GM23338 (cell line): ENCODE data around the gene LAPTM5. TPM values are rescaled to one million over a fixed set of nuclear protein-coding genes. Genes with fewer than 3 reads are reported as not detected.
A peak's percentile ranks its signal among the peaks of the same experiment; 100 is the strongest.

Experiments
- ATAC-seq: fragments of 200-7000 bp; cut with Tn5 transposase; 3 replicates; pipeline ENCODE4 v1.9.1; 2020
- DNase-seq: peaks from one replicate; pipeline ENCODE4 v3.0.0-alpha.2; 2015; ENCODE audit warnings: low spot score
- H2AFZ ChIP-seq: fragments of 200-600 bp; sonication (generic); 2 replicates; pipeline ENCODE4 v1.8.0; 2016; ENCODE audit warnings: antibody characterized with exemption, mild to moderate bottlenecking, moderate library complexity
- H3F3A ChIP-seq: fragments of 200-600 bp; sonication (generic); replicated peaks from 2 replicates; pipeline ENCODE4 v1.8.0; 2017; ENCODE audit warnings: antibody characterized with exemption, mixed run types, low read depth
- H3K27ac ChIP-seq: fragments of 200-600 bp; sonication (generic); 2 replicates; pipeline ENCODE4 v1.6.1; 2016; ENCODE audit warnings: low read depth
- H3K27me3 ChIP-seq: fragments of 200-600 bp; sonication (generic); 2 replicates; pipeline ENCODE4 v1.8.0; 2016; ENCODE audit warnings: mild to moderate bottlenecking, mixed run types, moderate library complexity; ENCODE audit not compliant: insufficient read depth
- H3K36me3 ChIP-seq: fragments of 200-600 bp; sonication (generic); 2 replicates; pipeline ENCODE4 v1.8.0; 2016; ENCODE audit warnings: mild to moderate bottlenecking; ENCODE audit not compliant: insufficient read depth
- H3K4me1 ChIP-seq: fragments of 200-600 bp; sonication (generic); 2 replicates; pipeline ENCODE4 v1.8.0; 2016; ENCODE audit warnings: mild to moderate bottlenecking, moderate library complexity; ENCODE audit not compliant: insufficient read depth
- H3K4me2 ChIP-seq: fragments of 200-600 bp; sonication (generic); 2 replicates; pipeline ENCODE4 v1.7.1; 2017; ENCODE audit warnings: mixed run types
- H3K4me3 ChIP-seq: fragments of 200-600 bp; sonication (generic); 2 replicates; pipeline ENCODE4 v1.6.1; 2016; ENCODE audit warnings: mixed run types
- H3K79me2 ChIP-seq: fragments of 200-600 bp; sonication (generic); replicated peaks from 2 replicates; pipeline ENCODE4 v1.8.0; 2017; ENCODE audit warnings: mild to moderate bottlenecking; ENCODE audit not compliant: insufficient read depth
- H3K9me2 ChIP-seq: fragments of 200-600 bp; sonication (generic); 2 replicates; pipeline ENCODE4 v1.8.0; 2017; ENCODE audit not compliant: insufficient read depth
- H4K20me1 ChIP-seq: fragments of 200-600 bp; sonication (generic); replicated peaks from 2 replicates; pipeline ENCODE4 v1.8.0; 2017; ENCODE audit warnings: mild to moderate bottlenecking; ENCODE audit not compliant: insufficient read depth
- H3K27ac Mint-ChIP-seq: 2 replicates; pipeline ENCODE4 v1.8.0; 2020; ENCODE audit warnings: inconsistent platforms, mild to moderate bottlenecking, moderate library complexity, mixed read lengths
- H3K27me3 Mint-ChIP-seq: 3 replicates; pipeline ENCODE4 v1.8.0; 2022; ENCODE audit warnings: low read depth, mild to moderate bottlenecking, moderate library complexity, mixed read lengths, inconsistent platforms; ENCODE audit not compliant: insufficient read depth, poor library complexity
- H3K36me3 Mint-ChIP-seq: 3 replicates; pipeline ENCODE4 v1.8.0; 2021; ENCODE audit warnings: low read depth, mild to moderate bottlenecking, inconsistent platforms, moderate library complexity, mixed read lengths
- H3K4me1 Mint-ChIP-seq: 3 replicates; pipeline ENCODE4 v1.8.0; 2020; ENCODE audit warnings: mild to moderate bottlenecking, inconsistent platforms, mixed read lengths
- H3K4me3 Mint-ChIP-seq: 3 replicates; pipeline ENCODE4 v1.8.0; 2021; ENCODE audit warnings: moderate library complexity, mild to moderate bottlenecking, inconsistent platforms, mixed read lengths
- H3K9me3 Mint-ChIP-seq: 3 replicates; pipeline ENCODE4 v1.8.0; 2020; ENCODE audit warnings: moderate library complexity, mild to moderate bottlenecking, inconsistent platforms, mixed read lengths
- EZH2 ChIP-seq: fragments of 200-600 bp; sonication (generic); IDR thresholded peaks from one replicate; pipeline ENCODE4 v1.8.0; 2017; ENCODE audit warnings: antibody characterized with exemption, mild to moderate bottlenecking, low read depth; ENCODE audit not compliant: unreplicated experiment
- EZH2phosphoT487 ChIP-seq: fragments of 200-600 bp; sonication (generic); IDR thresholded peaks from one replicate; pipeline ENCODE4 v1.8.1; 2018; ENCODE audit warnings: antibody characterized with exemption; ENCODE audit not compliant: unreplicated experiment
- NANOG ChIP-seq: IDR thresholded peaks from 2 replicates; pipeline ENCODE4 v1.6.1; 2016; ENCODE audit warnings: antibody characterized with exemption, borderline replicate concordance
- STAT1 ChIP-seq: IDR thresholded peaks from one replicate; pipeline ENCODE4 v1.6.1; 2016; ENCODE audit warnings: antibody characterized with exemption; ENCODE audit not compliant: unreplicated experiment
- ZNF331 ChIP-seq: fragments of 250-450 bp; sonication (Bioruptor Pico); IDR thresholded peaks from 2 replicates; pipeline ENCODE4 v1.5.0; 2020; ENCODE audit warnings: low read depth, mild to moderate bottlenecking, moderate library complexity
- polyA plus RNA-seq: library from polyadenylated mRNA; unstranded; fragments of >200 nt; fragmentation: Nextera tagmentation; extraction: Ambion mirVana; gene quantifications from 2 replicates; pipeline ENCODE4 v1.2.1, GENCODE V29; 2016
- total RNA-seq: library from RNA; depleted of rRNA; stranded (reverse); fragments of >200 nt; shearing (Covaris generic); gene quantifications from 2 replicates; pipeline ENCODE4 v1.2.3, GENCODE V29; 2014
- TF ChIP-seq, protein P1 (sequence below): IDR thresholded peaks from 2 replicates; pipeline ENCODE4 v1.6.1; 2016; ENCODE audit warnings: antibody characterized with exemption
- TF ChIP-seq, protein P2 (sequence below), 2 experiments: fragments of 200-600 bp in 1 of 2; sonication (generic) in 1 of 2; conservative IDR thresholded peaks; 2 replicates each; pipeline versions ENCODE4 v1.5.1 to v1.6.1; 2016 to 2017; ENCODE audit warnings: antibody characterized with exemption in 2 of 2, low read depth in 2 of 2, mild to moderate bottlenecking in 2 of 2, moderate library complexity in 1 of 2
- TF ChIP-seq, protein P3 (sequence below): fragments of 250-450 bp; sonication (Bioruptor Pico); IDR thresholded peaks from 2 replicates; pipeline ENCODE4 v1.5.0; 2020; ENCODE audit warnings: mild to moderate bottlenecking, moderate library complexity

LAPTM5 gene
- total and polyA plus RNA-seq, 2 experiments from 2014 or later = 0.21 TPM; not detected in 1

DNA sequence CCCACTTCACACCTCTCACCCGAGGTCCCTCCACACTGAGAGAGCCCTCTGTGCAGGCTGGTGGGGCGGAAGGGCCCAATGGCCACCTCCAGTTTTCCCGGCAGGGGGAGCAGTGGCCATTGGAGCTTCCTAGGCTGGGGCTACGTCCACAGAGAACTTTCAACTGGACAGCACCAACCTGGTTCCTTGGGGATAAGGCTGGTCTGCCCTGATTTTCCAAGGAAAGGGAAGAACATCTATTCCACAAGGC is 20.3 kb upstream of the LAPTM5 start:
- ATAC-seq = no peak
- TF ChIP-seq ZNF331 (CRISPR knock-in tag) (no peak), EZH2phosphoT487 (no peak), STAT1 (no peak), EZH2 (no peak)
- TF ChIP-seq, protein P1, sequence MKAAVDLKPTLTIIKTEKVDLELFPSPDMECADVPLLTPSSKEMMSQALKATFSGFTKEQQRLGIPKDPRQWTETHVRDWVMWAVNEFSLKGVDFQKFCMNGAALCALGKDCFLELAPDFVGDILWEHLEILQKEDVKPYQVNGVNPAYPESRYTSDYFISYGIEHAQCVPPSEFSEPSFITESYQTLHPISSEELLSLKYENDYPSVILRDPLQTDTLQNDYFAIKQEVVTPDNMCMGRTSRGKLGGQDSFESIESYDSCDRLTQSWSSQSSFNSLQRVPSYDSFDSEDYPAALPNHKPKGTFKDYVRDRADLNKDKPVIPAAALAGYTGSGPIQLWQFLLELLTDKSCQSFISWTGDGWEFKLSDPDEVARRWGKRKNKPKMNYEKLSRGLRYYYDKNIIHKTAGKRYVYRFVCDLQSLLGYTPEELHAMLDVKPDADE = no peak
- TF ChIP-seq, protein P2, sequence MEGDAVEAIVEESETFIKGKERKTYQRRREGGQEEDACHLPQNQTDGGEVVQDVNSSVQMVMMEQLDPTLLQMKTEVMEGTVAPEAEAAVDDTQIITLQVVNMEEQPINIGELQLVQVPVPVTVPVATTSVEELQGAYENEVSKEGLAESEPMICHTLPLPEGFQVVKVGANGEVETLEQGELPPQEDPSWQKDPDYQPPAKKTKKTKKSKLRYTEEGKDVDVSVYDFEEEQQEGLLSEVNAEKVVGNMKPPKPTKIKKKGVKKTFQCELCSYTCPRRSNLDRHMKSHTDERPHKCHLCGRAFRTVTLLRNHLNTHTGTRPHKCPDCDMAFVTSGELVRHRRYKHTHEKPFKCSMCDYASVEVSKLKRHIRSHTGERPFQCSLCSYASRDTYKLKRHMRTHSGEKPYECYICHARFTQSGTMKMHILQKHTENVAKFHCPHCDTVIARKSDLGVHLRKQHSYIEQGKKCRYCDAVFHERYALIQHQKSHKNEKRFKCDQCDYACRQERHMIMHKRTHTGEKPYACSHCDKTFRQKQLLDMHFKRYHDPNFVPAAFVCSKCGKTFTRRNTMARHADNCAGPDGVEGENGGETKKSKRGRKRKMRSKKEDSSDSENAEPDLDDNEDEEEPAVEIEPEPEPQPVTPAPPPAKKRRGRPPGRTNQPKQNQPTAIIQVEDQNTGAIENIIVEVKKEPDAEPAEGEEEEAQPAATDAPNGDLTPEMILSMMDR (conservative IDR thresholded peaks at IDR 0.05; ENCODE audit: low read depth in 2 of 2) = peak in 1 of 2 experiments; percentile 41; a peak in 2 of 4 replicates
- H3K4me3 Mint-ChIP-seq = no peak overlapping the region

DNA sequence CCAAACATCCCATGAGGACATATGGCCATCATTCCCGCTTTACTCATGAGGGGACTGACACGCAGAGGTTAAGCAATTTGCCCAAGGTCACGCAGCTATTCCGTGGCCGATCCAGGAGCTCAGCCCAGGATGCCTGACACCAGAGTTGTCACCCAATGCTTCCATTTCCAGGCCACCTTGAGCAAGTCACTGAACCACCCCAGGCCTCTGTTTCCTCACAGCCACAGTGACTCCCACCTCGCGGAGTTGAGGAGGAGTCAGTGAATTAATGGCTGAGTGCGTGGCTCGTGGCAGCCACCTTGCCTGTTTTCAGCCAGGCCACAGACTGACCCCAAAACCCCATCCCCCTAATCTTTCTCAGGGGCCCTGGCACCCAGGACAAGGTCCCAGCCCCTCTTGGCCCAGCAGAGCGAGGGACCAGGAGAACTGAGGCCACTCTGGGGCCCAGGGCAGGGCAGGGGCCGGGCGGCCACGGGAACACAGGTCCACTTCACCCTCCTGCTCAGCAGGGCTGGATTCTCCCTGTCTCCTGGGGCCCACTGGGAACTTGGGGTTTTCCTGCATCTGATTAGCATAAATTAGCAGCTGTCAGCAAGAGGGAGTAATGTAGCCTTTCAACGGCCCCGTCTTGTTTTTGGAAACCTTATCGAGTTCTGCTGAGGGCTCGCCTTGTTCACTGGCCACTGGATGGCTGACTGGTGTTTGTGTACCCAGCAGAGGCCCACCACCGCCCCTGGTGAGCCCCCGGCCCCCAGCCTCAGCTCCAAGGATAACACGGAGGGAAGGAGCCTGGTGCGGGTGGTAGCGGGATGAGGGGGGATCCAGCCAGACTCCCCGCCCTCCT is 19.7 kb upstream of the LAPTM5 start:
- Histone ChIP-seq H2AFZ (no peak overlapping the region), H3K4me3 (no peak overlapping the region), H3K4me2 (no peak overlapping the region), H3K9me2 (no peaks in the 10 kb centered on the region), H4K20me1 (no peaks in the 10 kb centered on the region), H3K36me3 (no peaks in the 10 kb centered on the region), H3K27ac (no peak overlapping the region), H3K4me1 (no peaks in the 10 kb centered on the region), H3F3A (no peaks in the 10 kb centered on the region), H3K27me3 (no peaks in the 10 kb centered on the region), H3K79me2 (no peaks in the 10 kb centered on the region)
- Mint-ChIP-seq H3K27ac (no peak overlapping the region), H3K9me3 (no peaks in the 10 kb centered on the region), H3K4me3 (no peak overlapping the region), H3K4me1 (peaks cover 3% of the 10 kb centered on the region; the same call in 2 of the 3 replicates), H3K27me3 (no peaks in the 10 kb centered on the region), H3K36me3 (no peaks in the 10 kb centered on the region)
- ATAC-seq (no peak), DNase-seq (no peak)
- TF ChIP-seq, protein P3, sequence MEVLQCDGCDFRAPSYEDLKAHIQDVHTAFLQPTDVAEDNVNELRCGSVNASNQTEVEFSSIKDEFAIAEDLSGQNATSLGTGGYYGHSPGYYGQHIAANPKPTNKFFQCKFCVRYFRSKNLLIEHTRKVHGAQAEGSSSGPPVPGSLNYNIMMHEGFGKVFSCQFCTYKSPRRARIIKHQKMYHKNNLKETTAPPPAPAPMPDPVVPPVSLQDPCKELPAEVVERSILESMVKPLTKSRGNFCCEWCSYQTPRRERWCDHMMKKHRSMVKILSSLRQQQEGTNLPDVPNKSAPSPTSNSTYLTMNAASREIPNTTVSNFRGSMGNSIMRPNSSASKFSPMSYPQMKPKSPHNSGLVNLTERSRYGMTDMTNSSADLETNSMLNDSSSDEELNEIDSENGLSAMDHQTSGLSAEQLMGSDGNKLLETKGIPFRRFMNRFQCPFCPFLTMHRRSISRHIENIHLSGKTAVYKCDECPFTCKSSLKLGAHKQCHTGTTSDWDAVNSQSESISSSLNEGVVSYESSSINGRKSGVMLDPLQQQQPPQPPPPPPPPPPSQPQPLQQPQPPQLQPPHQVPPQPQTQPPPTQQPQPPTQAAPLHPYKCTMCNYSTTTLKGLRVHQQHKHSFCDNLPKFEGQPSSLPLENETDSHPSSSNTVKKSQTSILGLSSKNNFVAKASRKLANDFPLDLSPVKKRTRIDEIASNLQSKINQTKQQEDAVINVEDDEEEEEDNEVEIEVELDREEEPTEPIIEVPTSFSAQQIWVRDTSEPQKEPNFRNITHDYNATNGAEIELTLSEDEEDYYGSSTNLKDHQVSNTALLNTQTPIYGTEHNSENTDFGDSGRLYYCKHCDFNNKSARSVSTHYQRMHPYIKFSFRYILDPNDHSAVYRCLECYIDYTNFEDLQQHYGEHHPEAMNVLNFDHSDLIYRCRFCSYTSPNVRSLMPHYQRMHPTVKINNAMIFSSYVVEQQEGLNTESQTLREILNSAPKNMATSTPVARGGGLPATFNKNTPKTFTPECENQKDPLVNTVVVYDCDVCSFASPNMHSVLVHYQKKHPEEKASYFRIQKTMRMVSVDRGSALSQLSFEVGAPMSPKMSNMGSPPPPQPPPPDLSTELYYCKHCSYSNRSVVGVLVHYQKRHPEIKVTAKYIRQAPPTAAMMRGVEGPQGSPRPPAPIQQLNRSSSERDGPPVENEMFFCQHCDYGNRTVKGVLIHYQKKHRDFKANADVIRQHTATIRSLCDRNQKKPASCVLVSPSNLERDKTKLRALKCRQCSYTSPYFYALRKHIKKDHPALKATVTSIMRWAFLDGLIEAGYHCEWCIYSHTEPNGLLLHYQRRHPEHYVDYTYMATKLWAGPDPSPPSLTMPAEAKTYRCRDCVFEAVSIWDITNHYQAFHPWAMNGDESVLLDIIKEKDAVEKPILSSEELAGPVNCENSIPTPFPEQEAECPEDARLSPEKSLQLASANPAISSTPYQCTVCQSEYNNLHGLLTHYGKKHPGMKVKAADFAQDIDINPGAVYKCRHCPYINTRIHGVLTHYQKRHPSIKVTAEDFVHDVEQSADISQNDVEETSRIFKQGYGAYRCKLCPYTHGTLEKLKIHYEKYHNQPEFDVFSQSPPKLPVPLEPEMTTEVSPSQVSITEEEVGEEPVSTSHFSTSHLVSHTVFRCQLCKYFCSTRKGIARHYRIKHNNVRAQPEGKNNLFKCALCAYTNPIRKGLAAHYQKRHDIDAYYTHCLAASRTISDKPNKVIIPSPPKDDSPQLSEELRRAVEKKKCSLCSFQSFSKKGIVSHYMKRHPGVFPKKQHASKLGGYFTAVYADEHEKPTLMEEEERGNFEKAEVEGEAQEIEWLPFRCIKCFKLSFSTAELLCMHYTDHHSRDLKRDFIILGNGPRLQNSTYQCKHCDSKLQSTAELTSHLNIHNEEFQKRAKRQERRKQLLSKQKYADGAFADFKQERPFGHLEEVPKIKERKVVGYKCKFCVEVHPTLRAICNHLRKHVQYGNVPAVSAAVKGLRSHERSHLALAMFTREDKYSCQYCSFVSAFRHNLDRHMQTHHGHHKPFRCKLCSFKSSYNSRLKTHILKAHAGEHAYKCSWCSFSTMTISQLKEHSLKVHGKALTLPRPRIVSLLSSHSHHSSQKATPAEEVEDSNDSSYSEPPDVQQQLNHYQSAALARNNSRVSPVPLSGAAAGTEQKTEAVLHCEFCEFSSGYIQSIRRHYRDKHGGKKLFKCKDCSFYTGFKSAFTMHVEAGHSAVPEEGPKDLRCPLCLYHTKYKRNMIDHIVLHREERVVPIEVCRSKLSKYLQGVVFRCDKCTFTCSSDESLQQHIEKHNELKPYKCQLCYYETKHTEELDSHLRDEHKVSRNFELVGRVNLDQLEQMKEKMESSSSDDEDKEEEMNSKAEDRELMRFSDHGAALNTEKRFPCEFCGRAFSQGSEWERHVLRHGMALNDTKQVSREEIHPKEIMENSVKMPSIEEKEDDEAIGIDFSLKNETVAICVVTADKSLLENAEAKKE (CRISPR knock-in tag) = no peak
- no peak for TF ChIP-seq NANOG
- TF ChIP-seq, protein P1 = no peak

More for the DNA sequence above, 20.3 kb upstream of the LAPTM5 start:
- Histone ChIP-seq H3K9me2 (no peaks in the 10 kb centered on the region), H3K4me2 (no peak overlapping the region), H3K27ac (no peak overlapping the region), H4K20me1 (no peaks in the 10 kb centered on the region), H3K4me1 (peaks cover 4% of the 10 kb centered on the region; the same call in 1 of the 2 replicates), H3K4me3 (no peak overlapping the region), H3K27me3 (no peaks in the 10 kb centered on the region), H2AFZ (no peak overlapping the region), H3K36me3 (no peaks in the 10 kb centered on the region), H3K79me2 (no peaks in the 10 kb centered on the region), H3F3A (no peaks in the 10 kb centered on the region)
- Mint-ChIP-seq H3K9me3 (no peaks in the 10 kb centered on the region), H3K27me3 (no peaks in the 10 kb centered on the region), H3K27ac (no peak overlapping the region), H3K4me1 (peaks cover 8% of the 10 kb centered on the region; the same call in 2 of the 3 replicates), H3K36me3 (no peaks in the 10 kb centered on the region)
- DNase-seq = no peak
